ENCODE measurements around the gene MAP4K5.
A peak's percentile ranks its signal among the peaks of the same experiment; 100 is the strongest.
"Not testable (repeated sequence)": the region's sequence is repeated elsewhere in the genome, so short reads cannot be mapped to it uniquely, and the experiment has no call there.

Gene MAP4K5

DNA sequence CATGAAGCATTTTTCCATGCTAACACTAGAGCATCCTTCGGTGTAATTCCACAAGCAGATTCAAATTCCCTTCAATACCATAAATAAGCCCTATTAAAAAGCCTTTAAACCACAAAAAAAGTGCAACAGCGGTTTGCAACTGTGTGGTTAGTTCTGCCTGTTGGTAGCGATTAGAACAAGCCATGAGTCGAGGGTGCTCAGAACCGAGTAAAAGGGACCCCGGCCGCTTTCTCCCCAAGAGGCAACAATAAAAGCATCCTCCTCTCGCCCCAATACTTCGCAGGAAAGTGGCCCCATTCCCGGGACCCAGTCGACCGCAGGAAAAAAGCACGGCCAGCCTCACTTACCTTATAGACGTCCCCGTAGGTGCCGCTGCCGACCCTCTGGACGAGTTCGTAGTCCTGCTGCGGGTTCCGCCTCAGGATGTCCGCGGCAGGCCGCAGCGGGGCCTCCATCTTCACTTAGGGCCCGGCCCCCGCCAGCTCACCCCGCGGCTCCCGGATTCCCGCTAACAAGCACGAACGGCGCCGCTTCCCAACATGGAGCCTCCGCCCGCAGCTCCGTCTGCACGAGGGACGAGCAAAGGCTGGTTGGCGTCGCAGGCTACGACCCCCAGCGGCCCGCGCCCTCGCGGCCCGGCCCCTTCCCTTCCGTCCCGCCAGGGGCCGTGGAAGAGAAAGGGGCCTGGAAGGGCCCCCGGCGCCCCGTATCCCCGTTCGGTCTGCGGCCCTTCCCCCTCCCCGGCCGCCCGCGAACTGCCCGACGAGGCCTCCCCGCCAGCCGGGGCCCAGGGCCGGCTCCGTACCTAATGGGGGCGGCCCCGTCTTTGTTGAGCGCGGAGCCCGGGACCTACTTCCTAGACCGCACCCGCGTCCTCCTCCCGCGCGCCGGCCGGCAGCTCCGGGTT, 521 bp downstream of the MAP4K5 start:
- DNase-seq, result peak; percentile 71 to 75

DNA sequence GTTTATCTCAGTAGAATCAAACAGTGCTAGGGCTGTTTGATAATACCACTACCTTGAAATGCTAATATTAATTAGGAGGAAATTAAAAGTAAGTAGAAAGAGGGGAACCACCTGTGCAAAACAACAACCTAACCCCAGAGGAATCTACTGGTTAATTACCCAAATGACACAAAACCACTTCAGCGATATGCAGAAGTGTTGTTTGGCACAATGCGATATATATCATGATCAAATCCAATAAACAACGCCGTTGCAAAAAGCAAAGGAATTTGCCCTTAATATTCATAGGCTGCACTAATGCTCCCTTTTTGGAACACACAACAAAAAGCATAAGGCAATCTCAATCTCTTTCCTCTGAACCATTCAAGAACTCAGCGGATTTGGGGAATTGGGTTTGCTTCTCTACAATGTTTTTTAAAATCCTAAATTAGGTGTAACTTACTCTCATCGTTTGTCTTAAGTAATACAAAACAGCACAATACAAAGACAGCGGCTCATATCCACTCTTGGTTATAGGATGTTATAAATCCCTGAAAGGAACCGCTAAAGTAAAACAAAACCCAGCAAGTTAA, 1.5 kb downstream of the MAP4K5 start:
- peak in 1 of 2 experiments; percentile 32 for DNase-seq

DNA sequence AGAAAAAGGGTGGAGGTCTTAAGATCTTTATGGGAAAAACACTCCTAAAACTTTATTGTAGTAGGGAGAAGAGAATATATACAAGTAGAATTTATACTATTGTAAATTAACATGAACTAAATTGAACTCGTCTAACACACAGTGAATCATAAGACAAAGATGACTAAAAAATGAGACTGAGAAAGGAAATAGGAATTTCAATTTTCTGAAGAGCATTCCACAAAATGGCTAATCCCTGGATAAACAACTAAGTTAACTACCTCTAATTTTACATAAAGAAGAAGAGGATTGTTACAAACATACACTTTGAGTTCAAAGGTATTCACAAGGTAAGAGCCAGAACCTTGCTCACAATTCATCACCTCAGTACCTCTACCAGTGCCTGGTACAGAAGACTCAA, 2.0 kb downstream of the MAP4K5 start:
- no peak for DNase-seq

DNA sequence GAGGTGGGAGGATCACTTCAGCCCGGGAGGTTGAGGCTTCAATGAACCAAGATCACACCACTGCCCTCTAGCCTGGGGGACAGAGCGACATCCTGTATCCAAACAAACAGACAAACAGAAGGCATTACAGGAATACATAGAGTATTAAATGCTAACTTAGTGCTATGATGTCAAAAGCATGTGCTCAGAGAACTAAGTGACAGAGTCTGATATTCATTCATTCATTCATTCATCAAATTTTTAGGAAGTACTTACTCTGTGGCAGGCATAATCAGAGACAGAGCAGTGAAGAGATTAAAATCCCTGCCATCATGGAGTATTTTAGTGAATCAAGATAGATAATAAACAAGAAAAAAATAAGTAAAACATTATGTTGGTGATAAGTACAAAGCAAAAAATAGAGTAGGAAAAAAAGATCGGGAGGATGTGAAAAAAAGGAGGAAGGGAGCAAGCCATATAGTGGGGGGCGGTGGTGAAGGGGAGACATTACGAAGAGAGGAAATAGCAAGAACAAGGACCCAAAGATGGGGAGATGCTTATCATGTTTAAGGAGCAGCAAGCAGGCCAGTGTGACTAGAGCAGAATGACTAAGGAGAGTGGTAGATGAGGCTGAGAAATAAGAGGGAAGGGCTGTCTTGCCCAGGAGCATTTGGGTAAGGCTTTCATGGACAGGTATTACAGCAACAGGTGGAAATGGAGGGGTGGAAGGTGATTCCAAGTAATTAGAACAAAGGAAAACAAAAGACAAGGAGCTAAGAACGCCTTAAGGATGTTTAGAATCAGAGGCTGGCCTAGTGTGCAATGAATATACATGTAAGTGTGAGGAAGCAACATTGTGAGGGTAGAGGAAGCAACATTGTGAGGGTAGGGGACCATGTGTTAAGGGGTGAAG, 2.8 kb downstream of the MAP4K5 start:
- DNase-seq, result no peak

DNA sequence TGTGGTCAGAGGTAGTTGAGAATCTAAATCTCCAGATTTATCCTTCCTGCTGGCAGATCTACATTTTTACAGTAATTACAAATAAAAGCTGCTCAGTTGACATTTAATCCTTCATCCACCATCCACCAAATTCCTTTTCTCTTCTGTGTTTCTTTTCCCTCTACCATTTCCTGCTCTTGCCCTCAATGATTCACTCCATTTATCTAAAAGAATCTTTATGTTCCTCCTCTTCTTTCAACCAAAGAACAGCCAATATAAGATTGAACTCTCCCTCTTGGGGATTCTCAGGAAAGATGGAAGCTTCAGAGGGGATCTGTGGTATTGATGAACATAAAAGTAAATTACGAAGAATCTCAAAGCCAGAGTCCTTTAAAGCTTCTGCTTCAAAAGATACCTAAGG, 4.4 kb downstream of the MAP4K5 start:
- no peak for DNase-seq

DNA sequence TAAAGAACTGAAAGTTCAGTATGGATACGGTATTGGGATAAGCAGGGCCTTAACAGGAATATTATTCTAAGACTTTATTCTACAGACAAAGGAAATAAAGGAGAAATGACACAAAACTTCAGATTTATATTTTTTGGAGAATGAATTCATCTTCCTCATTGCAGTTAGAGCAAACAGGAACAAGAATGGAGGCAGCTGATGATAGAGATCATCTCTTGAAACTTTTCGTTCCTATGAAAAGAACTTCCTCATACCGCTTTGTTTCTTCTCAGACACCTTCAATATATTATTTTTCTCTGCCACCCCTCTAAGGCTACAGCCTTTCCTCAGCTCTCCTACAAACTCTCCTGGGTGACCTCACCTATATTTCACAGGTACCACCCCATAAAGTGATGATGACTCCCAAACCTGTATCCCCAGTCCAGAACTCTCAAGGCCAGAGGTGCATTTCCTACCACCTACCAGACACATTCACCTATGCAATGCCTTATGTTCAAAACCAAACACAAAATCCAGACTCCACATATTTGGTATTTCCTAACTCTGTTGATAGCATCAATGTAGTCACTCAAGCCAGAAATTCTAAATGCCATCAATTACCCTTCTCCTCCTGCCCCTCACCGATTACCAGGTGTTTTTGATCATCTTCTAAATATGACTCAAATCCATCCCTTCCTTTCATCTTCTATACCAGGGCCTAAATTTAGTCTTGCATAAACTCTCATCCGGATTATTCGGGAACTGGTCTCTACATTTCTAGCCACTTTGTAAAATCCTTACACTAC, 7.4 kb downstream of the MAP4K5 start:
- DNase-seq, result no peak

DNA sequence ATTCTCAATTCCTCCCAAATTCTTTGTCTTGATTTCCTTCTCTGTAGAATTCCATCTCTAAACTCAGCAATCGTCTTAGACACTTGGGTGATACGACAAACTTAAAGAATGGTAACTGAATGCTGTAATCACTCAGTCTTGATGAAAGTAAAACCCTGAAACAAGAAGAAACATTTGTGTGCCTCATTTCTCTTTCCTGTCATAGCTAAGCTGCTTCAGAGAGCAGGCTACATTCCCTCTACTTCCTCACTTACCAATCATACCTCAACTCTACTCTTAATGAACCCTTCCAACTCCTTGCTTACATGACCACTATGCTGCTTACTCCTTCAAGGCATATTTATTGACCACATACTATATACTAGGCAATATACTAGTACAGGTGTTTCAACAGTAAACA, 8.3 kb downstream of the MAP4K5 start:
- DNase-seq, result no peak

DNA sequence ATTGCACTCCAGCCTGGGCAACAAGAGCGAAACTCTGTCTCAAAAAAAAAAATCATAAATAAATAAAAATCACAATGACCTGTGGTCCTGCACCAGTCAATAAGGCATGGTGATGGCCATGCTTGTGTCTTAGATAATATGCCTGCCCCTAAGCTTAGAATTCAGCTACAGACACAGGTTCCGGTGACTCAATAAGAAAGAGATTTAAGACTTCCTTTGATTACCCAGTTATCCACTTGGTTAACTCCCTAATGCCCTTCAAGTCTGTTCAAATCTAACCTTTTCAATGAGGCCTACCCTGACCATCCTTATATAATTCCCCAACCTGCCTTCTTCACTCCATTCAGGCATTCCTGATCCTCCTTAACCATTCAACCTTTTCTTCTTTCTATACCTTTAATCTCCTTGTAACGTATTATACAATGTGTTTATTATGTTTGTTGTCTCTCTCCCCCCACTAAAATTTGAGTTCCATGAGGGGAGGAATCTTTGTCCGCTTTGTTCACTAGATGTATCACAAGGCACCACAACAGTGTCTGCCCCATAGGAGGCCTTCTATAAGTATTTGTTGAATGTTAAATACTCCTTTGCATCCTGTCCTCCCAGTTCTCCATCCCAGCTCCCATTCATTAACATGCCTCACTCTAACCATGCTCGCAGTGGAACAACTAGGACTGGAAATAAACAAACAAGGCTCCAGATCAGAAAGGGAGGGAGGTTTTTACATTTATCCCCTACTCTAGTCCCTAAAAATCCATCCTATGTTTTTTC, 8.9 kb downstream of the MAP4K5 start:
- no peak for DNase-seq

DNA sequence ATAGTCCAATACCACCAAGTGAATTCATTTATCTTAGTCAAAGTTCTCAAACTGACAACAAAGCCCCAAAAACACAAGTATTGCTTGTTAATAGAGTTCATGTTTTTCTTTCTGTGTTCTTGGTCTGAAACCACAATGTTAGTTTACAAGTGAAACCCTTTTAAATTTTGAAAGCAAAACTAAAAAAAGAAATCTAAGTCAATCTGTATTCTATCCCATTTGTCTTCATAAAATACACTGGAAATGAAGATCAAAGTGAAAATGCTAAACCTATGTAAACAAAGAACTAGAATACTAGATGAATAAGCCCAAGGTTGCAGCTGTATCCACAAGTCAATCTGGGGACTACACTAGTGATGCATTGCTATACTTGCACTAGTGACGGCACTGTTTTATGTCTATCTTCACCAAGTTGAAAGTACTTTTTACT, 10.4 kb downstream of the MAP4K5 start:
- DNase-seq, result no peak

DNA sequence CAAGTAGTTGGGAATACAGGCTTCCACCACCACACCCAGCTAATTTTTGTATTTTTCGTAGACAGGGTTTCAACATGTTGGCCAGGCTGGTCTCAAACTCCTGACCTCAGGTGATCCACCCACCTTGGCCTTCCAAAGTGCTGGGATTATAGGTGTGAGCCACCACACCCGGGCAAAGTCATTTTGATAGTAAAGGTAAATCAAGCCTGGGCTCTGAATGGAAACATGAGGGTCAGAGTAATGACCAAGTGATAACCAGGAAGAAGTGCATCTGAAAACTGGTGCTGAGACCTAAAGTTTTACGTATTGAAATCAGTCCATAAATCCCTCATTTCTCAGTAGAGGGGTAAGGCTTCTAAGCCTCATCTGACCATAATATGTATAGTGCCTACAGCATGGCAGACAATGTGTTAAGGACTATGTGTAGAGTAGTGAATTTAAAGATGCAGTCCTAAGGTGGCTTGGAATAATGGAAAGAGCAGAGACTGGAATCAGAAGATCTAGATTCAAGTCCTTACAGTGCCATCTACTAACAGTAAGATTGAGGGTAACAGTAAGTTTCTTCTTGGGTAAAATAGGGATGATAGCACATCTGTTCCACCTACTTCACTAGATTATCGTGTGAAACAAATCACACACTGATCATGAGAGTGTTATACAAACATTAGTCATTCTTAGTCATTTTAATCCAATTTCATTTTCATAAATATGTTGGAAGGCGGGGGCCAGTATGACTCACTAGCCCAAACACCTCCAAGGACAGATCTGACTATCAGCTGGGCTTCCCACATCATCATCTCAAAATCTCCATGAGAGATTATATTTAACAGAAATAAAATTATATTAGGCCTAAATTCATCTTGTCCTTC, 11.2 kb downstream of the MAP4K5 start:
- peak; percentile 31 to 58 for DNase-seq

DNA sequence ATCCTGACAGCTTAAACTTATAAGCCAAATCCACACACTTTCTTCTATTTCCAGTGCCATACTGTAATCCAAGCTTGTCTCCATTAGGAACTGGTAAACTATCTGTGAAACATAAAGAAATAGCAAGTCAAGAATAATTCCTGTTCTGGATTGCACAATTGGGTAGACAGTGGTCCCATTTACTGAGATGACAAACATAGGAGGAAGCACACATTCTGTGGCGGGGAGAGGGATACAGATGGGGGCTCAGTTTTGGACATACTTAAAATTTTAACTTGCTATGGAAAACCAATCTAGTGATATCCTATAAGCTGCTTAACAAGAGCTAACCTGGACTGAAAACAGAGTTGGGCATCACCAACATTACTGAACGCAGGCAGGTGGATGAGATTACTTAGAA, 16.3 kb downstream of the MAP4K5 start:
- no peak for DNase-seq

DNA sequence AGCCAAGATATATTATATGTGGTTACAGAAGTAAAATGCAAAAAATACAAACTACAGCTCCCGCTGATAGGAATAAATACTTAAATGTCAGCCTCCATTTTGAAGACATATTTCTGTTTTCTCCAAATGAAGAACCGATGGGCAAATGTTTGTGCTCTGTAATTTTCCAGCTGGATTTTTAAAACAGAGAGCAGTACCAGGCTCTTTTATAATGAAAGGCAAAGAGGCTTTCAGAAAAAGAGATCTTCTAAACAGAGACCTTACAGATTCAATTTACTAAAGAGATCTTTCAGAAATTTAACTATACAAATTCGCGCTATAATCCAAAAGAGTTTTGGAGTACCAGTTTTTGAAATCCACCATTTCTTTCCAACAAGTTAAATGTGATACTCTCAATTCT, 19.9 kb downstream of the MAP4K5 start:
- no peak for DNase-seq

DNA sequence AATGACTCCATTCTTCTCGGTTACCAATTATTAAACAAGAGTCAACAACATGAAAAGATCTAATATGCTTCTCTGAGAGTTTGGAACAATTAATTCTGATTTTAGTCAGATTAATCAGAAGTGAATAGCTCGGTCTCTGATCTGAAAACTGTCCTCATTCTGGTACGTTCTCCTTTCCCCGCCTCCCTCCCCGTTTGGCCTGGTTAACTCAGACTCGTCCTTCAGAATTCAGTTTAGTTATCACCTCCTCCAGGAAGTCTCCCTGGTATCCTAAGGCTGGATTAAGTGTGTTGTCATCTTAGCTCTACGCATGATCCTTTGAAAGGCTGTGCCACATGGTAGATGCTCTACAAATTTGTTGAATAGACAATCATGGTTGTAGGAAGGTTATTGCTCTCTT, 22.2 kb downstream of the MAP4K5 start:
- DNase-seq, result no peak

DNA sequence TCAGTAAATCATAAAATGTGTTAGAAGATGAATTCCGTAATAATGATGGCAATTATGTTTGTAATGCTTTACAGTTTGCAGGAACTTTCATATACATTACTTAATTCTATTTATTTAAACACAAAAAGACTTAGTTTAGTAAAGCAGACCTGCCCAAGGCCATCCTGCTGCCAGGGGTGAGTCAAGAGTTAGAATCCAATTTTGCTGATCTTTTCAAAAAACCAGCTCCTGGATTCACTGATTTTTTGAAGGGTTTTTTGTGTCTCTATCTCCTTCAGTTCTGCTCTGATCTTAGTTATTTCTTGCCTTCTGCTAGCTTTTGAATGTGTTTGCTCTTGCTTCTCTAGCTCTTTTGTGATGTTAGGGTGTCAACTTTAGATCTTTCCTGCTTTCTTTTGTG, 25.3 kb downstream of the MAP4K5 start:
- DNase-seq, result not testable (repeated sequence)

DNA sequence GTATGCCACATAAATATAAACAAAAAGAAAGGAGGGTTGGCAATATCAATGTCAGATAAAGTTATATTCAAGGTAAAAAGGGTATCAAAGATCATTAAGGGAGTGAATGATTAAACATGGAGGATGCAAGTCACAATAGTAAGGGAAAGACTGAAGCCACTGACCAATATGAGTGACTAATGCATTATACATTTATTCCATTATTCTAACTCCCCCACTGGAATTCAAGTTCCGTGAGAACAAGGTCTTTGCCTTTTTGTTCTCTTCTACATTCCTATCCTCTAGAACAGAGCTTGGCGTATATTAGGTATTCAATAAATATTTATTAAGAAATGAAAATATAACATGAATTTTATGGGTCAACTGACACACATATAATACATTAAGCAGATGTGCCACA, 30.7 kb downstream of the MAP4K5 start:
- no peak for DNase-seq

DNA sequence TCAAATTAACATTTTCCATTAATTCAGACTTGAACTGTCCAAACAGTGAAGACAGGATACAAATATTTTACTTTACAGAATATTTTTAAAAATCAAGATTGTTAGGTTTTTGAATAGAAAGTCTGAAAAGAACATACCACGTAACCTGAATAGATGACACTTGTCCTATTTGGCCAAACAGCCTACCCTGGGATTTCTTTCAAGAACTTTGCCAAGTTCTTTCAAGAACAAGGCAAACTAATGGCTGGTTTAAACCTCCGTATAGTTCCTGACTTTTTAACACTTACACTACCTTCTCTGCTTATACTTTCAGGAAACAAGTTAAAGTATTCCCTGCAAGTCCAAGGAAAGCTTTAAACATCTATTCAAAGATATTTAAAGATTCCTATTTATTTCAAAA, 35.0 kb downstream of the MAP4K5 start:
- no peak for DNase-seq

DNA sequence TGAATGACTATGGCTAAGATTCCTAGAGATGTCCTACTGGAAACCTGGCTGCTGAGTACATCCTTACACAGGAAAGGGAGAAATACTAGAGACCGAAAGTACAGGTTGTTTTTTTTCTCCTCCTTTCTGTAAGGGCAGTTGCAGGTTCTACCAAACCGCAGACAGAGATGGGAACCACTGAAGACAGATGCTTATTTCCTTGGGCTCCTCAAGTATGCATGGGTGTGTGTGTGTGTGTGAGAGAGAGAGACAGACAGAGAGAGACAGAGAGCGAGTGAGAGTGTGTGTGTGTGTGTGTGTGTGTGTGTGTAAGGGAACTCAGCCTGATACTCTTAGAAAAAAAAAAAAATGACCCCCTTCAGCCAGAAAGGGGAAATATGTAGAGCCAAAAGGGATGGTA, 42.5 kb downstream of the MAP4K5 start:
- DNase-seq, result no peak

DNA sequence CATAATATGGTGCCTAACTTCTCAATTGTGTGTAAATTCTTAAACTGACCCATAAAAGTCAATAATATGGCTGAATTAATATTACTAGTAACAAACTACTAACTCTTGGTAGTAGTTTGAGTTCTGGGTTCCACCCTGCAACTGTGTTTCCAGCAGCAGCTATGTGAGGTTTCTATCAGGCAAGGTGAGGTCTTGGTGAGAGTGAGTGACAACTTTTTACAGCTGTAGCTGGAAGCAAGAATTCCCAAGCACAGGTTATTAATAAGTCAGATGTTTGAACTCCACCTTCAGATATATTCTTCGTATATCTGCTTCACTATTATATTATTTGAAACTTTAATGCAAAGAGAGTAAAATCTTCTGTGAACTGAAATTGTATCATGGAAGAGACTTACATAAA, 43.8 kb downstream of the MAP4K5 start:
- DNase-seq, result no peak

DNA sequence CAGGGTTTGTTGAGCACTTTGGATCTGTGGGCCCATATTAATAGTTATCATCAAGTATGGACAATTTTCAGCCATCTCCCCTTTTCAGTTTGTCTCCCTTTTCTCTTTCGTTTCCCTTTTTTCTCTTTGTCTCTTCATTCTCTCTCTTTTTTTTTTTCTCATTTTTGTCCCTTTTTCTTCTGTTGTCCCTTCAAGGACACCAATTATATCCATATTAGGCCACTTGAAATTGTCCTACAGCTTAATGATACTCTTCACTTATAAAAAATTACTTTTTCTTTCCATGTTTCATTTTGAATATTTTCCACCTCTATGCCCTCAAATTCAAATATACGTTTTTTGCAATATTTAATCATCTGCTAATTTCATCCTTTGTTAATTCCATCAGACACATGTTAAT, 53.3 kb downstream of the MAP4K5 start:
- no peak for DNase-seq

DNA sequence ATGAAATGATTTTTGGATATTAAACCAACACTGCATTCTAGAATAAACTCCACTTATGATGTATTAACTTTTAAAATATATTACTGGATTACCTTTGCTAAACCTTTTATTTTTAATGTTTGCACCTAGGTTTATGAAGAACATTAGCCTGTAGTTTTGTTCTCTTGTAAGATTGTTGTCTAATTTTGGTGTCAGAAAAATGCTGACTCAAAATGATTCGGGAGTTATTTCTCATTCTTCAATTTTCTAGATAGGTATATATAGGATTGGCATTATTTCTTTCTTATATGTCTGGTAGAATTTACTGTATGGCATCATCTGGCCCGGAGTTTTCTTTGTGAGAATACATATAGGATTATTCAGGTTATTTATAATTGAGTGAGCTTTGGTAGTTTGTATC, 54.6 kb downstream of the MAP4K5 start:
- DNase-seq, result no peak

DNA sequence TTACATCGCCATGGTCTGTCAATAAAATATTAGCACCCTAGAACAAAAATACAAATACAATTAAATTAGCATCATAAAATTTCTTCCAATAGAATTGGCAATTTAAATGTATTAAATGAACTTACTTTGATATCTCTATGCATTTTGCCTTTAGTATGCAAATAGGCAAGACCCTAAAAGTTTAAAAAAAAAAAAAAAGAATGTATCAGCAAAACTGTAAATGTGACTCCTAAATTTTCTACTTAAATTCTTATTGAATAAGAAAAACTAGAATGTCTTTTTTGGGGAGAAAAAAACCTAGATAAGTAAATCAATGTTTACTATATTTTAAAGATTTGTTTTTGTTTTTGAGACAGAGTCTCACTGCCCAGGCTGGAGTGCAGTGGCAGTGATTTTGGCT, 56.2 kb downstream of the MAP4K5 start:
- no peak for DNase-seq

Data from NCI-H524 (cell line).